Activated naive CD4-positive, alpha-beta T cell treated with anti-CD3 and anti-CD28 coated beads, Interleukin-2, amount 10 ng/mL, durations not matched to agents 5 hours and 36 hours (primary cell): Measurements from ENCODE around the gene UFSP2. TPM values are rescaled to one million over a fixed set of nuclear protein-coding genes. Genes with fewer than 3 reads are reported as not detected.

ENCODE experiments used
- total RNA-seq, 2 experiments: library from RNA; stranded (reverse); gene quantifications; one replicate each; pipeline ENCODE4 v1.2.3, GENCODE V29; 2021

Gene UFSP2
- total RNA-seq = 10 to 100 TPM; 20.0 to 21.0 TPM

GRCh38 chr4:185425647-185426352, at the start of gene UFSP2:
TSS of gene UFSP2 (minus strand) at chr4:185425964. CDS start at chr4:185425868, 96 bp downstream.

DNA sequence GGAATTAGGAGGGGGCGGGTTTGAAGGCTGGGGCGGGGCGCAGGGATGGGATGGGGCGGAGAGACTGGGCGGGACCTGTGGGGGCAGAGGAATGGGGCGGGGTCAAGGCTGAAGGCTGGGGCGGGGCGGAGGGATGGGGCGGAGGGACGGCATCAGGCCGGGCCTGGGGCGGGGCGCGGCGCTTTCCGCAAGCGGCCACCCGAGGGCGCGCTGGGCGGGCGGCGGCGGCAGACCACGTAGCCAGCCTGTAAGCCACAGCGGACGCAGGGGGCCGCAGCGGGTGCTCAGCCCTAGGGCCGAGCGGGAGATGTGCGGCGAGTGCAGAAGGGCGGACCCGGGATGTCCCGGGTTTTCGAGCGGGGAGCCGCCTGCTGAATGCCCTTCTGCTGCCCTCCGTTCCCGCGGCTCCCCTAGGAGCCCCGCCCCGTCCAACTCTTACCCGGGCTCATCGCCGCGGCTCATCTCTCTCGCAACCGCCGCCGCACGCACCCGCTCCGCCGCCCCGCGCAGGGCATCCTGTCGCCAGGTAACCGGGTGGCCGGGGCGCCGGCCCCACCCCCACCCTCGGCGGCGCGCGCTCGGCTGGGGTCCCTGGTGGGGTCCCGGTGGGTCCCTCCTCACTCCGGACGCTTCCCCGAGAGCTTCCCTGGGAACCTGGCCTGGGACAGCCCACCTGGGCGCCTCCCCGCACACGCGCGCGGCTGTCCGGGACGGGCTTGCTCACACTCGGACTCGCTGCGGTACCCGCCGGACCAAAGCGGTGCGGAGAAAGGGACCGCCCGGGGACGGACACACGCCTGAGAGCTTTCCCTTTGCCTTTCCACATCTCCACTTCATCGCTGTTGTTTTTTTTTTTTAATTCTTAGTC, 45.7 kb upstream of the UFSP2 start, which contains the start of gene CCDC110:
CCDC110 (minus strand) TSS at position 499 of the 868 bp plus-strand sequence; CDS start at position 449, 50 bp downstream.

GRCh38 chr4:185396724-185397385, 28.9 kb downstream of the UFSP2 start, which contains the start of gene ANKRD37:
TSS of gene ANKRD37 (plus strand) at chr4:185396841. CDS start at chr4:185396924, 83 bp downstream.

DNA sequence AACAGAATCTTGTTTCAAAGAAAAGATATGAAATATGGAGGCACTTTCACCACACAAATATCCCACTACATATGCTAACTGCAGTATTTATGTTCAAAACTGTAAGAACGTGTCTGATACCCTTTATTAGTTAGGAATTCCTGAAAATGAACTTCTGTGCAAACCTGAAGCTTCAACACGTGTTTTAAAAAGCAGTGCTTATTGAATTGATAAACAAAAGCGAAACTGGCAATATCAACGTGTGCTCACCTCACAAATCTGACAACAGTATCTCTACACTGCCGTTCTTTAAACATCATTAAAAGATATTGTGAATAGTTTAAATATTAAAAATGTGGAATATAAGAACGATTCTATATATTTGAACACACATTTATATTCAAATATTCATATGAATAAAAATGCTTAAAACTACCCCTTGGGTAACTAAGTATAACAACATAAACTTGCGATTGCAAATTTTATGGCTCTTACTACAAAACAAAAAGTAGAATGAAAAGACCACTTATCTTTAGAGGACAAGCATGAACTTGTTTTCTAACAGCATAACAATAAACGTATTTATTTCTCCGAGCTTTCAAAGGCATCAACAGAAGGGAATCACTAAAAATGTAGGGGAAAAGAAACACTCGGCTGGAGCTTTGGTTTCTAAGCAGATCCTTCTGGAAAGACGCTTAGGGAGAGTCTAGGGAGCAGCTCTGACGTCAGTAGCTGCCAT, 30.4 kb downstream of the UFSP2 start, which contains the start of gene LRP2BP:
LRP2BP (minus strand) TSS at position 687 of the 718 bp plus-strand sequence. CDS start 17,738 bp downstream, outside the sequence.

Other genes with a start within 250 kb of the UFSP2 start
- 10 to 100 TPM; 35.7 to 36.9 TPM for gene CFAP97, start 222.0 kb downstream of the UFSP2 start, total RNA-seq
- gene SNX25, start 216.4 kb downstream of the UFSP2 start, total RNA-seq = 10 to 100 TPM; 16.3 to 16.5 TPM
- gene LRP2BP, start 30.0 kb downstream of the UFSP2 start, total RNA-seq = under 1 TPM; 0.63 to 0.70 TPM
- 10 to 100 TPM; 18.1 to 19.6 TPM for gene ANKRD37, start 29.1 kb downstream of the UFSP2 start, total RNA-seq
- not detected for gene CCDC110, start 45.8 kb upstream of the UFSP2 start, total RNA-seq
- not detected for gene PDLIM3, start 109.5 kb upstream of the UFSP2 start, total RNA-seq